ENCODE results near the gene TBC1D24. TPM values are rescaled to one million over a fixed set of nuclear protein-coding genes. Genes with fewer than 3 reads are reported as not detected.
"Not testable (repeated sequence)": the region's sequence is repeated elsewhere in the genome, so short reads cannot be mapped to it uniquely, and the experiment has no call there.

The TBC1D24 gene
- total RNA-seq, 3 donors from 2014 or later = 6.9 to 14.3 (median 8.5) TPM

DNA sequence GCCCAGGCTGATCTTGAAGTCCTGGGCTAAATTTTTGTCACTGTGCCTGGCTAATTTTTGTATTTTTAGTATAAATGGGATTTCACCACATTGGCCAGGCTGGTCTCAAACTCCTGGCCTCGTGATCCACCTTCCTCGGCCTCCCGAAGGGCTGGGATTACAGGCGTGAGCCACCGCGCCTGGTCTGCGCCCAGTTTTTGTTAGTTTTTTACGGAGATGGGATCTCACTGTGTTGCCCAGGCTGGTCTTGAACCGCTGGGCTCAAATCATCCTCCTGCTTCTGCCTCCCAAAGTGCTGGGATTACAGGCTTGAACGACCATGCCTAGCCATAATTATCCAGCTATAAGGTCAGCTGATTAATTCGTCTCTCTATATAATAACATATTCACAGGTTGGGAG, 59.0 kb downstream of the TBC1D24 start:
- H3K4me3 ChIP-seq = no peak overlapping the region
- no peaks in the 10 kb centered on the region for H3K9me3 ChIP-seq
- ATAC-seq (no peak), DNase-seq (peak in 1 of 3 donors; percentile 44)
- H3K36me3 ChIP-seq (ENCODE audit: low read depth) = no peaks in the 10 kb centered on the region
- H3K4me1 ChIP-seq (ENCODE audit: low read depth) = peaks cover 10% of the 10 kb centered on the region
- intact Hi-C loops (cut with DNase I, micrococcal nuclease) = no loop called here
- TF ChIP-seq CTCF (IDR thresholded peaks at IDR 0.05) = no peak

DNA sequence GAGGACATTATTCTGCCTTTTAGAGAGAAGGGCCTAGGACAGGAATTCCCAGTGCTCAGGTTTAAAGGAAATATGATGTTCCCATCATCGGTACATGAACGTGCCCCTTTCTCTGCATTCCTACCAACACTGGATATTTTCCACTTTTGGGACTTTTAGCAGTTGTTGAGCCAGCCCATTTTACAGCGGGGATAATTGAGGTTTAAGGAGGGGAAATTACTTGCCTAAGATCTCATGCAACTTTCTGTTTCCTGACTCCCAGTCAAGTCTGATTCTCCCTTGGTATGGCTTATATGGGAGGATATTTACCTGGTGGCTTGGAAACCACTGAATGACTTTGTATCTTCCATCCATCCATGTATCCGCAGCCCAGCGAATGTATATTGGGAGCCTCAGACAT, 59.4 kb downstream of the TBC1D24 start:
- intact Hi-C loops (cut with DNase I, micrococcal nuclease); ATAC-seq; H3K36me3 ChIP-seq (ENCODE audit: low read depth); DNase-seq; H3K9me3 ChIP-seq; H3K4me3 ChIP-seq: not testable (repeated sequence)
- peaks cover 14% of the 10 kb centered on the region for H3K4me1 ChIP-seq (ENCODE audit: low read depth)

GRCh38 chr16:2535625-2536013, 60.7 kb downstream of the TBC1D24 start:
- H3K36me3 ChIP-seq (ENCODE audit: low read depth) = no peaks in the 10 kb centered on the region
- ATAC-seq (no peak), DNase-seq (peak; percentile 29 to 64 (median 40))
- TF ChIP-seq CTCF (IDR thresholded peaks at IDR 0.05) = no peak
- H3K9me3 ChIP-seq = no peaks in the 10 kb centered on the region
- peaks cover 26% of the 10 kb centered on the region for H3K4me1 ChIP-seq (ENCODE audit: low read depth)
- H3K4me3 ChIP-seq = no peak overlapping the region
- intact Hi-C loops (cut with DNase I, micrococcal nuclease) = no loop called here

DNA sequence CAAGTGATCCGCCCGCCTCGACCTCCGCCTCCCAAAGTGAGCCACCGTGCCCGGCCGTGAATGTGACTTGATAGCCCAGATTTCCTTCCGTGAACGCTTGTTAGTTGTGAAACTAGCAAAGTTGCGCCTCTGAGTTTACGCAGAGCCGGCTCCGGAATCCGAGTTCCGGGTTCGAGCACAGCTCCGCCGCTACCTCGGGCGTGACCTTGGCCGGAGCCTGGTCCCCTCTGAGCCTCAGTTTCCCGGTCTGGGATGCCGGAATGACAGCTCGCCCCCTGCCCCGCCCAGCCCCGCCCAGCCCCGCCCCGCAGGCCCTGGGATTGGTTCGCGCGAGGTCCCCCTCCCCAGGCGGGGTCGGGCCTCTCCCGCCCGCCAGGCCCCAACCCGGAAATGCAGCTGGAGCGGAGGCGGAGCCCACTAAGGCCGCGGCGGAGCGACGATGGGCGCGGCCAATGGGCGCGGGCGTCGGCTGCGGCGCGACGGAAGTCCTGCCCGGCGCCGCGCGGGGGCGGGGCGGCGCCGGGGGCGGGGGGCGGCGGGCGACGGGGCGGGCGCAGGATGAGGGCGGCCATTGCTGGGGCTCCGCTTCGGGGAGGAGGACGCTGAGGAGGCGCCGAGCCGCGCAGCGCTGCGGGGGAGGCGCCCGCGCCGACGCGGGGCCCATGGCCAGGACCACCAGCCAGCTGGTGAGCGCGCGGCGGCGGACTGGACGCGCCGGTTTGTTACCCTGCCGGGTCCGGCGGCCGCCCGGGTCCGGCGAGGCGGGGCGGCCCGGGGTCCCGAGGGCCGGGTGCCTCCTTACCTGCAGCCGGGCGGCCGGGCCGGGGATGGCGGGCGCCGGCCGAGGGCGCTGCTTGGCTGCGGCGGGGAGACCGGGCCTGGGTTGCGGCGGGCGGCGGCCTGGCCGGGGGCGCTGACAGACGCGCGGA, 62.8 kb downstream of the TBC1D24 start, which contains the start of gene PDPK1:
PDPK1 (plus strand) TSS at position 571 of the 929 bp plus-strand sequence; CDS start at position 663, 92 bp downstream.
- TF ChIP-seq CTCF (IDR thresholded peaks at IDR 0.05) = no peak
- H3K4me1 ChIP-seq (ENCODE audit: low read depth) = peaks cover 33% of the 10 kb centered on the region
- H3K4me3 ChIP-seq = peak within 1 kb of the TSS; percentile 68
- ATAC-seq = peak; percentile 88
- H3K9me3 ChIP-seq = no peaks in the 10 kb centered on the region
- H3K36me3 ChIP-seq (ENCODE audit: low read depth) = no peaks in the 10 kb centered on the region
- peak; percentile 93 to 97 (median 97) for DNase-seq
- intact Hi-C loops (cut with DNase I, micrococcal nuclease) = no loop called here

GRCh38 chr16:2539192-2539844, 64.4 kb downstream of the TBC1D24 start:
- ATAC-seq; H3K36me3 ChIP-seq (ENCODE audit: low read depth); H3K4me3 ChIP-seq; intact Hi-C loops (cut with DNase I, micrococcal nuclease); H3K9me3 ChIP-seq: not testable (repeated sequence)
- peak in 2 of 3 donors; percentile 6 to 40 for DNase-seq
- peaks cover 33% of the 10 kb centered on the region for H3K4me1 ChIP-seq (ENCODE audit: low read depth)

DNA sequence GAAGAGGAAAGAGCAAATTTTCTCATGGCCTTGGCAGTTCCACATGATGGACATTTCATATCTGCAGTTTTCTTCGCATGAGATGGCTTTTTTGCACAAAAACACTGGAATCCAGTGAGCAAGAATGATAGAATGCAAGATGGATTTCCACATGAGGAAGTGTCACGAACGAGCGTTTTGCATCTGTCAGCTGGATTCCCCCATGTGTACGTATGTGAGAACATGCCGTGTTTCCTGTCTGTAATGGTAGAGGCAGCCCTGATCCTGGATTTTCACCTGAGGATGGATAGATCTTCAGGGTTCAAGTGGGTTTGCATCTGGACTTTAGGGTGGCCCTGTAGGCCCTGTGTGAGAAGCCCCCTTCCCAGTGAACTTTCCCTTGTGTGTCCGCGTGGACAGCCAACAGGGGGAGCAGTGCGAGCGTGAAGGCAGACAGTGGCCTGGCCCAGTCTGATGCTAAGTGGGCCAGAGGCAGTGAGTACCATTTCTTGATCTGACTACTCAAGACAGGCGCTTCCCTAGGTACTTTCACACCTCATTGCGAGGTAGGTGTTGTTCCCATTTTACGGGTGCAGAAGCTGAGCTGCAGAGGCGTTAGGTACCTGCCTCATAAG, 65.0 kb downstream of the TBC1D24 start:
- H3K4me1 ChIP-seq (ENCODE audit: low read depth) = peaks cover 33% of the 10 kb centered on the region
- ATAC-seq; intact Hi-C loops (cut with DNase I, micrococcal nuclease); H3K4me3 ChIP-seq; H3K36me3 ChIP-seq (ENCODE audit: low read depth); H3K9me3 ChIP-seq: not testable (repeated sequence)
- DNase-seq = peak; percentile 40 to 62 (median 40)

GRCh38 chr16:2540912-2541311, 66.0 kb downstream of the TBC1D24 start:
- H3K4me1 ChIP-seq (ENCODE audit: low read depth) = peaks cover 33% of the 10 kb centered on the region
- H3K9me3 ChIP-seq; H3K4me3 ChIP-seq; DNase-seq; ATAC-seq; intact Hi-C loops (cut with DNase I, micrococcal nuclease); H3K36me3 ChIP-seq (ENCODE audit: low read depth): not testable (repeated sequence)

DNA sequence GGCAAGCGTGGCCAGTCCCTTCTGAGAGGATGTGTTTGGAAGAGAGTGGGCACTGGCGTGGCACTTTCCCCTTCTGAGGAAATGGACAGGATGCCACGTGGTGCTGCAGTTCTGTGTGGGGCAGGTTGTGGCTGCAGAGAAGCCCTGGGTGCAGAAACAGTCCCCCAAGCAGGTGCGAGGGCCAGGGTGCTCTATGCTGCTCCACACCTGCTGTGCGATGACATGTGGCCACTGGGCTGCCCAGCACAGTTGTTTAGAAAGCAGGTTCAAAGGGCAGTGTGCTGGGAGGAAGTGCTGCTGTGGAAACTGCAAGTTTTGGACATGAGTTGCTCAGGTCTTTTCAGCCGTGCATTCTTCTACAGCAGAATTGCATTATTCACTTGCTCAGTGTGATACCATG, 66.5 kb downstream of the TBC1D24 start:
- H3K36me3 ChIP-seq (ENCODE audit: low read depth); H3K9me3 ChIP-seq; intact Hi-C loops (cut with DNase I, micrococcal nuclease); H3K4me3 ChIP-seq: not testable (repeated sequence)
- ATAC-seq (peak; percentile 54), DNase-seq (peak; percentile 54 to 73 (median 66))
- peaks cover 35% of the 10 kb centered on the region for H3K4me1 ChIP-seq (ENCODE audit: low read depth)

DNA sequence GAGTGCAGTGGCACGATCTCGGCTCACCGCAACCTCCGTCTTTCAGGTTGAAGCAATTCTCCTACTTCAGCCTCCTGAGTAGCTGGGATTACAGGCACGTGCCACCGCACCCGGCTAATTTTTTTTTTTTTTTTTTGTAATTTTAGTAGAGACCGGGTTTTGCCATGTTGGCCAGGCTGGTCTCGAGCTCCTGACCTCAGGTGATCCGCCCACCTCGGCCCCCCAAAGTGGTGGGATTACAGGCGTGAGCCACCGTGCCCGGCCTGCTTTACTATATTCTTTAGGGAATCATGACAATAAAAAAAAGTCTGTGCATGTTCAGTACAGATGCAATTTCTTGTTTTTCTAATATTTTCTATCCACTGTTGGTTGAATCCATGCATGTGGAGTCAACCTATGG, 68.8 kb downstream of the TBC1D24 start:
- DNase-seq = peak in 1 of 3 donors; percentile 36
- peaks cover 30% of the 10 kb centered on the region for H3K4me1 ChIP-seq (ENCODE audit: low read depth)
- intact Hi-C loops (cut with DNase I, micrococcal nuclease); ATAC-seq; H3K4me3 ChIP-seq; H3K36me3 ChIP-seq (ENCODE audit: low read depth); H3K9me3 ChIP-seq: not testable (repeated sequence)

GRCh38 chr16:2550283-2550878, 75.5 kb downstream of the TBC1D24 start:
- intact Hi-C loops (cut with DNase I, micrococcal nuclease); H3K9me3 ChIP-seq; H3K4me1 ChIP-seq (ENCODE audit: low read depth); H3K4me3 ChIP-seq; DNase-seq; H3K36me3 ChIP-seq (ENCODE audit: low read depth): not testable (repeated sequence)
- peak; percentile 81 for ATAC-seq
